Stimulated activated naive CD8-positive, alpha-beta T cell treated with anti-CD3 and anti-CD28 coated beads, Interleukin-15, Interleukin-2, amounts not matched to agents 100 ng/mL and 50 ng/mL, for 24 hours (primary cell): ENCODE results near the gene USP3.

Experiments used
- H3K27ac Mint-ChIP-seq: one replicate; pipeline ENCODE4 v1.8.0; 2021; ENCODE audit warnings: mild to moderate bottlenecking, mixed read lengths
- H3K27me3 Mint-ChIP-seq: one replicate; pipeline ENCODE4 v1.8.0; 2021; ENCODE audit warnings: mixed read lengths
- H3K36me3 Mint-ChIP-seq: one replicate; pipeline ENCODE4 v1.8.0; 2021; ENCODE audit warnings: low read depth, mixed read lengths
- H3K4me1 Mint-ChIP-seq: one replicate; pipeline ENCODE4 v1.8.0; 2021; ENCODE audit warnings: low read depth, mixed read lengths
- H3K4me3 Mint-ChIP-seq: one replicate; pipeline ENCODE4 v1.8.0; 2021; ENCODE audit warnings: mild to moderate bottlenecking, mixed read lengths
- H3K9me3 Mint-ChIP-seq: one replicate; pipeline ENCODE4 v1.8.0; 2021; ENCODE audit warnings: mixed read lengths

The USP3 gene

DNA sequence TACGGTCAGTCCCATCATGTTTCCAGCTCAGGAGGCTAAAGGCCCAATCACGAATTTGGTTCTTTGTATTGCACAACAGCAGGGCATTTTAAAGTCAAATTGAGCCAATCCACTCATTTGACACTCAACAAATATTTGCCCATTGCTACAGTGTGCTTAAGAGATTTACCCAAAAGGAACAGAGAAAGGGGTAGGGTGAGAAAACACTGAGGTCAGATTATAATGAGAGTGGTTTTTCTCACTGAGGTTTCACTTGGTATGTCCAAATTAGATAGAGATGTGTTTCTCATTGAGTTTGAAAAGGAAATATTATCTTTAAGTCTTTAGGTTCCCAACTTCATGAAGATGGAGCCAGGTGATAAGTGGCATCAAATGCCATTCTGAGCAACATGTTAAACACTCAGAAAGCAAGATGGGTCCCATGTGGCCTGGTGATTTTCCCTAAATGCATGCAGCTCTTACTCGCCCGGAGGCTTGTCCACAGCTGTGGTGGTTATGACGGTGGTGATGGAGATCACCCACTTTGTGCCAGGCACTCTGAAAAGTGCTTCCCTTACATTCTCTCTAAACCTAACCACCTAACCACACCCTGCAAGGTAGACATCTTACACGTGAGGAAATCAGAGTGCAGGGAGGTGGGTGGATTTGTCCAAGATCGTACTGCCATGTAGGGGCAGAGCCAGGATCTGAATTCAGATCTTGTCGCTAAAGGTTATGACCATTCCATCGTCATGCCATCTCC is 31.2 kb upstream of the USP3 start:
- Mint-ChIP-seq H3K27ac (no peak overlapping the region), H3K4me3 (no peak overlapping the region), H3K4me1 (peaks cover 70% of the 10 kb centered on the region), H3K27me3 (no peaks in the 10 kb centered on the region), H3K36me3 (no peaks in the 10 kb centered on the region), H3K9me3 (no peaks in the 10 kb centered on the region)

DNA sequence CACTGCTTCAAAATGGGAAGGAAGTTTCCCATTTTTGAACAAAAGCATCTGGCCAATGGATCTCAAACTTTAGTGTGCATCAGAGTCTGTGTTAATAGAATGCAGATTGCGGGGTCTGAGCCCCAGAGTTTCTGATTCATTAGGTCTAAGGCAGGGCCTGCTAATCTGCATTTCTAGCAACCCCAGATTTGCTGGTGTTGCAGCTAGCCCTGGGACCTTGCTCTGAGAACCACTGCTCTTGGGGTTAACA is 30.7 kb upstream of the USP3 start:
- H3K27ac Mint-ChIP-seq: no peak overlapping the region
- H3K4me1 Mint-ChIP-seq: peaks cover 70% of the 10 kb centered on the region

DNA sequence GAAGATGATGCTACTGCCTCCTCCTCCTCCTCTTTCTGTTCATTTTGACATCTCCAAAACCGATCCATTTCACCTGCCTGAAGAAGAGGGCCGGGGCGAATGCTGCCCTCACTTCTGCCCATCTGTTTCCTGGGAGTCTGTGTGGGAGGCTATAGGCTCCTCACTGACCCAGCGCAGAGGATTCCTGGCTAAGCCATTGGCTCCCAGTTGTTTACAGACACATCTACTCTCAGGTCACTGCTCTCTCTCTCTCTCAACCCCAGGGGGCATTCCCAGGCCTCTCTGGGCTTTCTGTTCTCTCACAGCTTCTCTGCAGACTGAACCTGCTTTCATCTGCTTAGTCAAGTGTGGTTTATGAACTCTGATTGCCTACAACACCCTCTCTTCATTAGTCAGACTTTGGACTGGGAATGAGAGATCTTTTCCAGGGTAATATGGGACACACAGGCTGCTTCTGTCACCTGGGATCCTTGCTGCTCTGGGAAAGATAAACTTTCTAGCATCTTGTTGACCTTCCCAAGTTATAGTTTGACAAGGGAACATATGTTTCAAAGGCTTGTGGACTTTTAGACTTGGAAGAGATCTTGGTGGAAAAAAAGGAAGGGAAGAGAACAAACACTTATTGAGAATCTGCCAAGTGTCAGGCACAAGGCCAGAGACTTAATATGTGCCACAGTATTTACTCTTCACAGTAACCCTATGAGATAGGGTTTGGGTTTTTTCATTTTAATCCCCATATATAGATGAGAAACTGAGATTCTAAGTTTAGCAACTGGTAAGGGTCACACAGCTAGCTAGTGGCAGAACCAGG is 30.2 kb upstream of the USP3 start:
- peaks cover 70% of the 10 kb centered on the region for H3K4me1 Mint-ChIP-seq
- peak overlapping the region; percentile 39 for H3K4me3 Mint-ChIP-seq
- peak overlapping the region; percentile 84 for H3K27ac Mint-ChIP-seq
- no peaks in the 10 kb centered on the region for H3K27me3 Mint-ChIP-seq
- H3K36me3 Mint-ChIP-seq: no peaks in the 10 kb centered on the region
- no peaks in the 10 kb centered on the region for H3K9me3 Mint-ChIP-seq

More for the DNA sequence above, 30.7 kb upstream of the USP3 start:
- H3K4me3 Mint-ChIP-seq: no peak overlapping the region
- H3K27me3 Mint-ChIP-seq: no peaks in the 10 kb centered on the region
- no peaks in the 10 kb centered on the region for H3K36me3 Mint-ChIP-seq
- H3K9me3 Mint-ChIP-seq: no peaks in the 10 kb centered on the region

DNA sequence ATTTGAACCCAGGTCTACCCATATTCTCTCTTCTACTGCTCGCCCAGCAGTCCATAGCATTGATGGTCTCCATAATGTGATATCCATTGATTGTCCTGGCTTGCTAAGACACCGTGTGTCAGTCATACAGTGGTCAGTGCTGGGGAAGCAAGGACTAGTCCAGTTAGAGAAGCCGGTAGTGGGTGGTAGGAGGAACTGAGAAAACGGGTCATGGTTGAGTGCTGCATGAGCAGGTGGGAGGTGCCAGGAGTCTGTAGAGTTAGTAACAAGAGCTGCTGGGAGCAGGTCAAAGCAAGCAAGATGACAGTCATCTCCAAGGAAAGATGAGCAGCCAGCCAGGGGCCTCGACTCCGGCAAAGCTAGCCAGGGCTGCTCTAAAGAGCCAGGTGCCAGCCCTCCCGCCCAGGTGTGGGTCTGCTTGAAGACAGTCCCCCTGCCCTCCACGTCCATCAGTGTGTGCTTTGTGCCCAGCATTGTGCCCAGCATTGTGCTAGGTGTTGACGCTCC is 29.5 kb upstream of the USP3 start:
- H3K4me3 Mint-ChIP-seq: peak overlapping the region; percentile 3
- H3K4me1 Mint-ChIP-seq: peaks cover 73% of the 10 kb centered on the region
- H3K27me3 Mint-ChIP-seq: no peaks in the 10 kb centered on the region
- no peaks in the 10 kb centered on the region for H3K36me3 Mint-ChIP-seq
- peak overlapping the region; percentile 72 for H3K27ac Mint-ChIP-seq
- H3K9me3 Mint-ChIP-seq: no peaks in the 10 kb centered on the region

DNA sequence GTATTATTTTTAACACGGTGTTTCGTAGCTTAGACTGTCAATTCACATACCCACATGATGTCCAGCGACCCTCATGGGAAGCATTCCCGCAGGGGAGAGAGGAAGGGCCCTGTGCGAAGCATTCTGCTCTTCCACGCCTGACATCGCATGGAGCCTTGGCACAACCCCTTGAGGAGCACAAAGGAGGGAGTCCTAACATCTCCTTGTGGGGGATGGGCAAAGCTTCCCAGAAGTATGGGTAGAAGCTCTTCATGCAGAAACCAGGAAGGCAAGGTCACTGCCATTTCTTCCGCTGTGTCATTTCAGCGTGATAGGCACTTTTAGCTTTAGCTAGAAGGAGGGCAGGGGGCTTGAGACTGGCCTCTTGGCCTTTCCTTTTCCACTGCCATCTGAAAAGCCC is 28.7 kb upstream of the USP3 start:
- peaks cover 77% of the 10 kb centered on the region for H3K4me1 Mint-ChIP-seq
- H3K9me3 Mint-ChIP-seq: no peaks in the 10 kb centered on the region
- H3K27me3 Mint-ChIP-seq: no peaks in the 10 kb centered on the region
- peak overlapping the region; percentile 66 for H3K27ac Mint-ChIP-seq
- H3K36me3 Mint-ChIP-seq: no peaks in the 10 kb centered on the region
- H3K4me3 Mint-ChIP-seq: no peak overlapping the region

DNA sequence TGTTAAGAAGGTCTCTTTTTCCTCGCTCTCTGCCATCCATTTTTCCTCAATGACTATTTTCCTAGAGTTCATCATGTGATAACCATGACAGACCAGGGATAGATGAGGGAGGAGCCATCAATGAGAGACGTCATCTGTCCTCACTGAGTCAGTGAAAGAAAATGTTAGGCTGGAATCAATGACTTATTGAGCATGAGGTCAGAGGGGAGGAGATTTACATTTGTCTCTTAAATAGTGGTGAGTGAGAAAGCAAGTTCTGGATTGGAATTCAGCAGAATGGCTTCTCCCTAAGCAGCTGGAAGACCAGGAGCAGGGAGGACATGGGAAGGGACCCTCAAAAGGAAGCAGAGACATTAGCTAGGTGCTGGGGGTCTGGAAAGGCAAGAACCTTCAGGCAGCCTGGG is 28.2 kb upstream of the USP3 start:
- peak overlapping the region; percentile 66 for H3K27ac Mint-ChIP-seq
- H3K36me3 Mint-ChIP-seq: no peaks in the 10 kb centered on the region
- no peaks in the 10 kb centered on the region for H3K27me3 Mint-ChIP-seq
- H3K4me3 Mint-ChIP-seq: no peak overlapping the region
- peaks cover 82% of the 10 kb centered on the region for H3K4me1 Mint-ChIP-seq
- no peaks in the 10 kb centered on the region for H3K9me3 Mint-ChIP-seq

DNA sequence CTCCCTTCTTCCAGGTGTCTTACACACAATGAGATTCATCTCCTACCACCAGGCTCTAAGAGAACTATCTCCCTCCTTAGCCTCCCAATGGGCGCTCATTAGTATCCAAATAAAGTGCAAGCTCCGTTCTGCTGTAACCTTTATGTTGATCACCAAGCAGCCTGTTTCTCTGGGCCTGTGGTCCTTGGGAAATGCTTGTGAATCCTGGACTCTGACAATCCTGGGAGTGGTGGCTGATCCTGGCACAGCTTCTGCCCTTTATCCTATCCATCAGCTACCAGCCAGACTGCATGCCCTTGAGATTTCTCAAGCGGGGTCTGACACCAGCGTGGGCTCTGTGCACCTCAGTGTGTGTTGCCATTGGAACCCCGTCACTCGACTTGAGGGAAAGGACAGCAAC is 26.1 kb upstream of the USP3 start:
- Mint-ChIP-seq H3K4me1 (peaks cover 87% of the 10 kb centered on the region), H3K36me3 (no peaks in the 10 kb centered on the region), H3K9me3 (no peaks in the 10 kb centered on the region), H3K4me3 (no peak overlapping the region), H3K27ac (no peak overlapping the region), H3K27me3 (no peaks in the 10 kb centered on the region)

DNA sequence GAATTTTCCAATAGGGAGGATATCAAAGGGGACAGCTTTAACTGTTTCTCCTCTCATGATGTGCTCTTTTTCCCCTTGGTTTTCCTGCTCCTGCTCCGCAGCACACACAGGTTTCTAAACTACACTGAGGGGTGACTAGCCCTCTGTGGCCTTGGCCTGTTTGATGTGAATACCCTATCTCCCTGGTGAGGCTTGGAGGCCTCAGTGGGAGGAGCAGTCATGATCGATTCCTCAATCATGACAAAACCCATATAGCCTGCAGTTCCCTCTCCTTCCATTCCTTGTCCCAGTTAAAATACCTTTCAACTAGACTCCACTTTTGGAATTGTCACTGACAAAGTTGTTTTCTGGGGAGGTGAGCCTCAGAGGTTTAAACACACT is 24.0 kb upstream of the USP3 start:
- peak overlapping the region; percentile 84 for H3K27ac Mint-ChIP-seq
- no peaks in the 10 kb centered on the region for H3K27me3 Mint-ChIP-seq
- H3K36me3 Mint-ChIP-seq: no peaks in the 10 kb centered on the region
- H3K4me1 Mint-ChIP-seq: peaks cover 90% of the 10 kb centered on the region
- H3K4me3 Mint-ChIP-seq: no peak overlapping the region
- no peaks in the 10 kb centered on the region for H3K9me3 Mint-ChIP-seq

DNA sequence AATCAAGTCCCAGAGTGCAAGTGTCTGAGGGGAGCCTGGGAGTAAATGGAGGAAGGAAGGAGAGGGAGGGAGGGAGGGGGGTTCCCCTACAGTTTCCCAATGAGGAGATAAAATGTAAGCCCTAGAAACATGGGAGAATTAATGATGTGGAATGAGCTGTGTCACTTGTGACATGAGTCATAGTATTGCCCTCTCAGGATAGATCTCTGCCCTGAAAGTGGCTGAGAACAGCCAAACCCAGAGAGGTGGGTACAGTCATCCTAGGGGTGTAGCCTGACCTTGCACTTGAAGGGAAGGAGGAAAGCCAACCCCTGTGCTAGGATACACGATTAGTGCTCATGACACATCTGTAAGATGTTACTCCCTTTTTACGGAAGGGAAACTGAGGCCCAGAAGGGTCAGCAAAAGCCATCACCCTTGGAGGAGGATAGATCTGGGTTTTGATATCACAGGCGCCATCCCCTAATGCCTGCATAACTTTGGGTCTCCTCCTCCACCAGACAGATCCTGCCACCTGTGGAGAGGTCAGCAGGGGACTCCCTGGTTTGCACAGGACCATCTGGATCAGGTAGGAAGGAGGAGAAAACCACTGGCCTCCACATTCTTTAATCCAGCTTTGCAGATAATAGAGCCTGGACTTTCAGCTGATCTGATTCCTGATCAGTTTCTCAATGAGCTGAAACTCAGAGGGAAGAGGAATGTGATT is 23.1 kb upstream of the USP3 start:
- Mint-ChIP-seq H3K27me3 (no peaks in the 10 kb centered on the region), H3K4me3 (no peak overlapping the region), H3K36me3 (no peaks in the 10 kb centered on the region), H3K4me1 (peaks cover 88% of the 10 kb centered on the region), H3K9me3 (no peaks in the 10 kb centered on the region), H3K27ac (peak overlapping the region; percentile 84)

DNA sequence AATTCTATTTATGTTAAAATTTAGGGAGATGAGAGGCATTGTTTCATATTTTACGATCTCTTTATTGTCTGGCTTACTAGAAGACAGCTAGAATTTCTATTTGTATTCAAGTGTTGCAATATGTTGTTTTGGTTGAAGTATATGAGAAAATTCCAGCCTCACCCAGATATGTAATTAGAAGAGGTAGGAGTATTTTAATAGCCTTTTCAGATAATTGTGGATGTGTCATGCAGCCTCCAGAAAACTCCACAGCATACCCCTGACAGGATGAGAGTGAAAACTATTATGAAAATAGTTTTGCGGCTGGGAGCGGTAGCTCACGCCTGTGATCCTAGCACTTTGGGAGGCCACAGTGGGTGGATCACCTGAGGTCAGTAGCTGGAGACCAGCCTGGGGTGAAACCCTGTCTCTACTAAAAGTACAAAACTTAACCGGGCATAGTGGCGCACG is 21.5 kb upstream of the USP3 start:
- Mint-ChIP-seq H3K4me3 (no peak overlapping the region), H3K4me1 (peaks cover 92% of the 10 kb centered on the region), H3K27me3 (no peaks in the 10 kb centered on the region), H3K9me3 (no peaks in the 10 kb centered on the region), H3K36me3 (no peaks in the 10 kb centered on the region), H3K27ac (no peak overlapping the region)

DNA sequence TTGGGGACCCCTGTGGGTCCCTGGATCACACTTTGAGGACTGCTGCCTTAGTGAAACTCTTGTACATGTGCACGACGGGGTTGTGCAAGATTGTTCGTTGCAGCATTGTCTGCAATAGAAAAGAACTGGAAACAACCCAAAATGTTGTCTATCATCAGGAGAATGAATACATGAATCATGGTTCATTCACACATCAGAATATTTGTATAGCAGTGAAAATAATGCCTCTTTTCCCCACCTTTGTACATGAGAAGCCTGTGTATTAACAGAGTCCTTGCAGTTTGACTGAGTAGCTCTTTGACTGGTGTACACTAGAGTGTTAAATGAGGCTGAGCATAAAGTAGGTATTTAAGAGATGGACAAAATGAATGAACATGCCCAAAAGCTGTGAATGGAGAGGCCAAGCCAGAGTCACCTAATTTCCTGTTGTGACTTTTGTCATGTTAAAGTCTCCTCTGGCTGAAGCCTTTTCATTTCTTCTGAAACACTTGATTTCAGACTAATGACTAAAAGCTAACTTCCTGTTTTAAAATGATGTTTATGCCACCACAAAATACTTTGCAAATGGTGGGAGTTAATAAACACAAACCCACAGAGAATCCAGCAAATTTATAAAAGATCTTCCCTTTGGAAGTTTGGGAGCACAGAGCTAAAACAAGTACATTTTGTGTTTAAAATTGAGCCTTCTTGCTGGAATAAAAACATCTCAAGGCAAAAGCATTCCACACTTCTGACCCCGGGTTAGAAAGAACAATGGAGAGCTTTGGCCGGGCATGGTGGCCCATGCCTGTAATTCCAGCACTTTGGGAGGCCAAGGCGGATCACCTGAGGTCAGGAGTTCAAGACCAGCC is 20.6 kb upstream of the USP3 start:
- H3K4me1 Mint-ChIP-seq: peaks cover 88% of the 10 kb centered on the region
- no peaks in the 10 kb centered on the region for H3K9me3 Mint-ChIP-seq
- H3K36me3 Mint-ChIP-seq: no peaks in the 10 kb centered on the region
- no peaks in the 10 kb centered on the region for H3K27me3 Mint-ChIP-seq
- H3K4me3 Mint-ChIP-seq: no peak overlapping the region
- peak overlapping the region; percentile 42 for H3K27ac Mint-ChIP-seq

DNA sequence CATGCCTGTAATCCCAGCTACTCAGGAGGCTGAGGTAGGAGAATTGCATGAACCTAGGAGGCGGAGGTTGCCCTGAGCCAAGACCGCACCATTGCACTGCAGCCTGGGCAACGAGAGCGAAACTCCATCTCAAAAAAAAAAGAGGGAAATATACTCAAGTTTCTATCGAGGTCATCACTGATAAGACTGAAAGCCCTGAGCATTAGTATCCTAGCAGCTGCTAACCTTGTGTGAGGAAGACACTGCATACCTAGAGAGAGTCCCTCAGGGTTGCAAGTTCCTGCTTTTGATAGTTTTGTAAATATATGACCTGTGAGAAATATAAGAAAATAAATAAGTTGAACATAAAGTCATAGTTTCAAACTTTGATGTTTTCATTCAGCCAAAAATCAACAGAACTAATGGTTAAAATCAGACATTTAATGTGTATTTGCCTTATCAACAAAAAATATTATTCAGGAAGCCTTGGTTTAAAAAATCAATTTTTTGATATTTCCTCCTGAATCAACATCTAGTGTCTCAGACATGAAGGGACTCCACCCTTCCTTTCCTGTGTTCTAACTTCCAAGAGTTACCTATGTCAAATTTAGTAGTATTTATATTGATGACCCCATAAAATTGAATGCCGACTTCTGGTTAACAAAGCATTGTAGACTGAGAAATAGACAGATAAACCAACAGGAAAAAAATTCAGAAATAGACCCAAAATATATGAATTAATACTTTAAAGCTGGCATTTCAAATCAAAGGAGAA is 19.8 kb upstream of the USP3 start:
- Mint-ChIP-seq H3K36me3 (no peaks in the 10 kb centered on the region), H3K4me1 (peaks cover 79% of the 10 kb centered on the region), H3K27ac (no peak overlapping the region), H3K27me3 (no peaks in the 10 kb centered on the region), H3K4me3 (no peak overlapping the region), H3K9me3 (no peaks in the 10 kb centered on the region)

DNA sequence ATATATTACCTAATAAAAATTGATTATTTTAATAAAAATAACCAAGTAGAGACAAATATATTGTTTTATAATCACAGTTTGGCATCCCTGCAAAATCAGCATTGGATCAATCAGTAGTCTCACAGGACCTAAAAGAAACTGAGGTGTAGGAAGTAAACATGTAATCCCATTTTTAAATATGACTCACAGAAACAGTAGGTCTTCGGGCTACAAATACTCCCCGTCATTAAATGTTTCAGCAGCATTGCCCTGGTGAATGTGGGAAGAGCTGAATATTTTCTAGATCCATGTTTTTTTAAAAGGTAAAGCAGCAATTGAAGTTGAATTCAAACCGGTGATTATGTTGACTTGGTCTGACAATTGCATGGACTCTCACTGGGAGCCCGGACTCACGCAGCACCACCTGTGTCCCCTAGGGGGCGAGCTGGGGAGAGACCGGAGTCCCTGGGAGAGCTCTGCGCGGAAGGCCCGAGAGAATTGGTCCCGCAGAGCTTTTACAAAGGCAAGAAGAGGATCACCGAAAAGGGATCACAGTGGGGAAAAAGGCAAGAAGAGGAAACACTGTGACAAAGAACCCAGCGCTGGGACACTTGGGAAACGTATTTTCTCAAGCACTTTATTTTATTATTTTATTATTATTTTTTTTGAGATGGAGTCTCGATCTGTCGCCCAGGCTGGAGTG is 17.2 kb upstream of the USP3 start:
- H3K9me3 Mint-ChIP-seq: no peaks in the 10 kb centered on the region
- H3K27me3 Mint-ChIP-seq: no peaks in the 10 kb centered on the region
- peak overlapping the region; percentile 56 for H3K4me3 Mint-ChIP-seq
- no peaks in the 10 kb centered on the region for H3K36me3 Mint-ChIP-seq
- H3K27ac Mint-ChIP-seq: peak overlapping the region; percentile 72
- H3K4me1 Mint-ChIP-seq: peaks cover 75% of the 10 kb centered on the region
